GM18519 (cell line): ENCODE results near the gene ERBB2.
"Not testable (repeated sequence)": the region's sequence is repeated elsewhere in the genome, so short reads cannot be mapped to it uniquely, and the experiment has no call there.

Source experiments
- ATAC-seq: cut with Tn5 transposase; IDR thresholded peaks from one replicate; pipeline ENCODE4 v1.9.1; 2021; ENCODE audit warnings: mild to moderate bottlenecking, moderate library complexity; ENCODE audit not compliant: unreplicated experiment, low FRiP score

The ERBB2 gene

DNA sequence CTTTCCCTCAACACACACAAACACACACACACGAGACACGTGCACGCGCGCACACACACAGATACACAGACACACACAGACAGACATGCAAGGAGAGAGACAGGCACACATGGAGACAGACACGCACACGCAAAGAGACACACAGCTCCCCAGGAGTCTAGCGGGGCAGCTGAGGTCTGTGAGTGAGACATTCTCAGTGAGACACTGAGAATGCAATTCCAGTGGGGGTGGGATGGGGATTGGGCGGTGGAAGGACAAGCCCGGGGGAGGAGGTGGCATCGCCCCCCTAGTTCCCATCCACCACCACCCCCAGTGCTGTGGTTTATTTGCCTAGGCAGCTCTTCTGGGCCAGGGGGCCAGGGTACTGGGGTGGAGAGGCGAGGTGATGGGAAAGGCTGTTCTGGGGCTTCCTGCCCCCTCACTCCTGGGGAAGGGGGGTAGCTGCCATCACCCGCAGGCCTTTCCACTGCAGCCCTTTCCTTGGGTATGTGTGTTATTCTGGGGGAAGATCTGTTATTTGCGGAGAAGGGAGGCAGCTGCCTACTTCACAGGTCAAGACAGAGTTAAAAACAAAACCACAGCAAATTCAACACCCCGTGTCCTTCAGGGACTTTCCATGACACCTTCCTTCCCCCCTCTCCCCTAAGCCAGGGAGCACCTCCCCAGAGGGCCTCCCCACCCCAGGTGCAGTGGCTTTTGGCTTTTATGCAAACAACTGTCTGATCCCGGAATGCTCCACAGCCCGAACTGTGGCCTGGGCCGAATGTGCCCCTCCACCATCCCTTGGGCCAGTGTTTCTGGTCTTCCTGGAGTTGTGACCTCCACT, 55.9 kb downstream of the ERBB2 start:
- no peak for ATAC-seq

DNA sequence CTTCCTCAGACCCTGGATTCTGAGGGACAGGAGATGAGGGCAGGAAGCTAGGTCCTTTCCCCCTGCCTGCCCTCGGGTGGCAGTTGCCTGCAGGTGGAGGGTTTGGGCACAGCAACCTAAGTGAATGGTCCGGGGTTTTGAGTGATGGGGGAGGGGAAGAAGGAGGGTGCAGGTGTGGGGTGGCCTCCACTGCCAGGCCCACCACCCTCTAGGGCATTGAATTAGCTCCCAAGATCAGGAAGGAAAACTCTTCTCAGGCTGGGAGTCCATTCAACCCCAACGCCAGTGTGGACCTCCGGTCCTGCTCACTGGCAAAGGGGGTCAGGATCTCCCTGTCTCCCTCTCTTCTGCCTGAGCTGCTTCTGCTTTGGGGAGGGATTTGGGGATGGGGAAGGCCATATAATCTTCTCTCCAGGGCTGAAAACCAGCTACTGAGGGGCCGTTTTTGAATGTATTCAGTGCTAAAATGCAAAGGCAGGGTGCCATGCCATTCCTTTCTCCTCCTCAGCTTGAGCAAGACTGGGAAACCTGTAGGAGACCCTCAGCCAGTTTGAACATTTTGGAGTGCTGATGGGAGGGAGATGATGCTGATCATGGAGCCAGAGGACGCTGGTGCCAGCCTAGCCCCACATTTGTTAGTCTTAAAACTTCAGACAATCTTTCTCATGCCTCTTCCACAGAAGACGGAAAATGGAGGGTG, 56.7 kb downstream of the ERBB2 start:
- ATAC-seq, result no peak

DNA sequence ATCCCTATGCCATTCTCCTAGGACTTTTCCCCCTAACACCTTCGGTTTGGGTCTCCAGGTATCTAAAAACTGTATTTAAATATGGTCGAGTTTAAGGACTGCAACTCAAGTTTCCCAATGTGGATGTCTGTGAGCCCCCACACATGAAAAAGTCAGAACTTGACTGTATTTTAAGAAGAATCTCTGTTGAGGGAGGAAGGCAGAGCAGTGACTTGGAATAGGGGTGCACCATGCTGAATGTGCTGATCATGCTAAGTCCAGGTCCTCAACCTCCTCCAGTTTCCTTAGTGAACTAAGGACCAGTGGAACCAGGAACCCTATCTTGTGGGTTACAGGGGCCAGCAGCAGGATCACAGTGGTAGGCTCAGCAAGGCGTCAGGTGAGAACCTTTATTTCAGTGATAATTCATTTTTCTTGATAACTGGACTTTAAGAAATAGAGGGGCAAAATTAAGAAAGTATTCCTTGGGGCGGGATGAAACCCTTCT, 57.4 kb downstream of the ERBB2 start:
- no peak for ATAC-seq

DNA sequence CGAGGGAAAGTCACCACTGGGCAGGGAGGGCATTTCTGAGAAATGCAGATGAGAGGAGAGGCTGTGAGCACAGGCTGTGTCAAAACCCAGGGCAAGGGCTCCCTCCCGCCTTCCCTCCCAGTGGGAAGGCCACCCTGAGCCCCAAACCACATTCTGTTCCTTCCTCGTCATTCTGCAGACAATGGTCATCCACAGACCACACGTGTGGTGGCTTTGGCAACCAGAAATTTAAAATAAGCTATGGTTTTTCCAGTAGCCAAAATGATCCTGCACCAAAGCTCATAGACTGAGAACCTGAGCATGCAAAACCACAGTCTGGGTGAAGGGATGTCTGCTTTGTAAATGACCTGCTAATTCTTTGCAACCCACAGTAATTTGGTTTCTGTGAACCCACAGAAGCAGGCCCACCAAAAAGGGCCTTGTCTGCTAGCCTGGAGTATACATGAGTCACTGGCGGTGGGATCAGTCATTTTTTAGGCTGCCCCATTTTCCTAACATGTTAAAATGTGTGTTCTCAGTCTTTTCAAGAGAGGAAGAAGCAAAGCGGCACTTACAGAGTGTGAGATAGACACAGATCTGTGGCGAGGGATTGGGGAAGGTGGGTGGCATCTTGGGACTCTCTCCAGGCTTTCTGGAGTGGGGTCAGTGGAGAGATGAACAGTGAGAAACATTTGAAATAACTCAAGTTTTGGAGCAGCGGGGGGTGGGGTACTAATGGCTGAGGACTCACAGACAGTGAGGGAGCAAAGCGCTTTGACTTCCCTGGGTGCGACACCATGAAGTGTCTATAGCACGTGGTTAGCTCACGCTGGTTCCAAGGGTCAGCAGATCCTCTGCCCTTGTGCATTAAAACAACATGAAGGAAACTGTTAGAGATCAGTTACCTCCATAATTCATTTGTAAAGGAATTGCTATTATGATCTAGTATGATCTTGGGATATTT, 58.3 kb downstream of the ERBB2 start:
- ATAC-seq, result no peak

DNA sequence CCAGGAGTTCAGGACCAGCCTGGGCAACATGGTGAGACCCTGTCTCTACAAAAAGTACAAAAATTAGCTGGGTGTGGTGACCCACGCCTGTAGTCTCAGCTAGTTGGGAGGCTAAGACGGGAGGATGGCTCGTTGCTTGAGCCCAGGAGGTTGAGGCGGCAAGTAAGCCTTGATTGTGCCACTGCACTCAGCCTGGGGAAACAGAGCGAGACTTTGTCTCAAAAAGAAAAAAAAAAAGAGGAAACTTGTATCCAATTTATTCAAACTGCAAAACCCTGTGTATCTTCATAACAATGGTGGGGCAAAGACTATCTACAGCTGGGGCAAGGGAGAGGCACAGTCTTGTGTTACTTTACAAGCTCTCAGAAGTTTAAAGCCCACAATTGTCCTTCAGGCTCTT, 59.3 kb downstream of the ERBB2 start:
- ATAC-seq, result no peak

DNA sequence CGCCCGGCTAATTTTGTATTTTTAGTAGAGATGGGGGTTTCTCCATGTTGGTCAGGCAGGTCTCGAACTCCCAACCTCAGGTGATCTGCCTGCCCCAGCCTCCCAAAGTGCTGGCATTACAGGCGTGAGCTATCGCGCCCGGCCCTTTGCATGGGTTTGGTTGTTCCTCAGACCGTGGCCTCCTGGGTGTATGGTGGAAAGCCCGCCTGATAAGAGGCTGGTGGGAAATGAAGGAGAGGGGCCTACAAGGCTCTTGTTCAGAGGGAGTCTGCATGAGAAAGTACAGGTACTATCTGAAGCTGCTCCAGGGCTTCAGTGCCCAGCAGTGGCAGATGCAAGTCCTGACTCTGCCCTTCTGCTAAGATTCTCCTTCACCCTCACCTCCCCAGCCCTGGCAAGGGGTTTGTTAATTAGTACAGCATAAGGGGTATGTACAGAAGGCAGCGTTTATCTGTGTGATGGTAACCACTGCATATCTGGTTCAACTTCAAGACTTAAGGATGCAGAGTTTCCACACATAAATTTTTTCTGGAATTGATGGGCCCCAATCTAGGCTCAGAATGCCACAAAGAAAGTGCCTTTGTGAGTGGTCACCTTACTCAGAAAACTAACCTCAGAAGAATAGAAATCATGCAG, 62.1 kb downstream of the ERBB2 start:
- ATAC-seq, result no peak

DNA sequence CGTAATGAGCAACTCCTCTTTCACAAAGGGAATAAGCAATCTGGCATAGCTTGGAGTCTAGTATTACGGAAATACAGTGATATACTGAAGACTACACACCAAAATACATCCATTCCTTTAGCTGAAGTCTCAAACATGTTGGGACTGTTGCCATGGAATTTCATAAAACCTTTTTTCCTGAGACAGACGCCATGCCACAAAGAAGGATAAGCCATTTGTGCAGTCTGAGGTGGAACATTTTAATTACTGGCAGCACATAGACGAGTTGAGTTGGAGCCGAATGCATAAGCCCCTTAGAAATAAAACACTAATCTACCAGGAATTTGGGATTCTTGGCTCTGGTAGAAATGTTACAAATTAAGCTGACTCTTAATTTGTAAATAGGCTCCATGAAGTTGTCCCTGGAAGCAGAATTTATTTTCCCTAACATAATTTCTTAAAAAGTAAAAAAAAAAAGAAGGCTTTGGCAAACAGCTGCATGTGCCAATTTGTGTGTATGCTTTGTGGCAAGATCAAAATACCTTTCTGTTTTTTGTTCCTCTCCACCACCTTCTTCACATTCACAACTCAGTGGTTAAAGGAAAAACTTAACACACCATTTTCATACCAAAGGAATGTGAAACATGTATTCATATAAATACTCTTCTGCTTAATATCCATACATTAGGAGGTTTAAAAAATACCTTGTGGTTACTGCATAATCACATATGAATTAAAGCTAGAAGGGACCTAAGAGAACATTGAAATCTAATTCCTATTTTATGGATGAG, 63.4 kb downstream of the ERBB2 start:
- ATAC-seq, result no peak

DNA sequence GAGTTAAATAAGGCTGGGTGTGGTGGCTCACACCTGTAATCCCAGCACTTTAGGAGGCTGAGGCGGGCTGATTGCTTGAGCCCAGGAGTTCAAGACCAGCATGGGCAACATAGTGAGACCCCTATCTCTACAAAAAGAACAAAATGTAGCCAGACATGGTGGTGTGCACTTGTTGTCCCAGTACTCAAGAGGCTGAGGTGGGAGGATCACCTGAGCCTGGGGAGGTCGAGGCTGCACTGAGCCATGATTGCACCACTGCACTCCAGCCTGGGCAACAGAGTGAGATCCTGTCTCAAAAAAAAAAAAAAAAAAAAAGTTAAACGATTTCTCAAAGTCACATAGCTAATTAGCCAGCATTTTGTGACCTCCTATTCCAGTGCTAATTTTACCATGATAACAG, 64.3 kb downstream of the ERBB2 start:
- ATAC-seq, result not testable (repeated sequence)

DNA sequence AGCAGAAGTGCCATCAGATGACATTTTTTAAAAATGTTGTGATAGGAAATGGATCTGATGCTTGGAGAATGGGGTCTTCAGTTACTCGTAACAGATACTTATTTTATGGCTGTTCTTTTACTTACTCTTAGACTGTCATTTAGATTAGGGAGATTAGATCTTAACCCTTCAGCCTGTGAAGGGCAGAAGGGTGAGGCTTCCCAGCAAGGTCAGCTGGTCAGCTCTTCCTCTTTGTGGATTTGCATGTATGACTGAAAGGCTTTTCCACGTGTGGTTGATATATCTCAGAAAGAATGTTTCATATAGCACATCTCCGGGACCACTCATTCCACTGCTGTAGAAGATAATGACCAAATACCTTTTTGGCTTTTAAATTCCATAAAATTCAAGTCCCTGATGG, 65.3 kb downstream of the ERBB2 start:
- no peak for ATAC-seq

DNA sequence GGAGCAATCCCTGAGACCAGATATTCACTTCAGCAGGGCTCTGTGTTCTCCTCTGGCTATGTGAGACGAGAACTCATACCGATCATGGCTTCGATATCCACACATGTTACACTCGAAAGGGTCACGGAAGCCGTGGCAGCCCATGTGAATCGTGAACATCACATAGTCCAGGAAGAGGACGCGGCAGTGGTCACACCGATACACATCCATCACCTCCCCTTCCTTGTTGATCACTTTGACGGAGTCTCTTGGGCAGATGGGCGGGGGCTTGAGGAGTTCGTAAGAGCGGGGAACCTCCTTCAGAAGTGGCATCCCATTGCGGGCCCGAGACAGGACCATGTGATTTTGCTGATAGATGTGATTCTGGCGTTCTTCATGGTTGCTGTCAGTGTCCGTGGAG, 65.9 kb downstream of the ERBB2 start:
- ATAC-seq, result no peak

DNA sequence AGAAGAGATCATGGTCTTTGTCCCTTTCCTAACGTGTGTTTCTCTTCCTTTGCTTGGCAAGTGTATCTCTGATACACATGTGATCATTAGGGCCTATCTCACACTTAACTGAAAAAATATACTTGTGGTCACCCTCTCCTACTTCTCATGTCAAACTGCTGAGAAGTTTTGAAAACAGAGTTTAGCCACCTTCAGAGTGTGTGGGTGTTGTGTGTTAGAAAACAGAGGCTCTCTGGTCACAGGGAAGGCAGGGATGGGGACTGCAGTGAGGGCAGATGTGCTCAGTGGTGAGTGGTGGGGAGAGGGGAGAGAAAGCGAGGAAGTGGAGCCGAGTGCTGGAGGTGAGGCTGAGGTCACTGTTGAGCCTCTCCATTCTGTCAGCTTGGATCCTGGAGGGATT, 67.3 kb downstream of the ERBB2 start:
- ATAC-seq, result no peak

DNA sequence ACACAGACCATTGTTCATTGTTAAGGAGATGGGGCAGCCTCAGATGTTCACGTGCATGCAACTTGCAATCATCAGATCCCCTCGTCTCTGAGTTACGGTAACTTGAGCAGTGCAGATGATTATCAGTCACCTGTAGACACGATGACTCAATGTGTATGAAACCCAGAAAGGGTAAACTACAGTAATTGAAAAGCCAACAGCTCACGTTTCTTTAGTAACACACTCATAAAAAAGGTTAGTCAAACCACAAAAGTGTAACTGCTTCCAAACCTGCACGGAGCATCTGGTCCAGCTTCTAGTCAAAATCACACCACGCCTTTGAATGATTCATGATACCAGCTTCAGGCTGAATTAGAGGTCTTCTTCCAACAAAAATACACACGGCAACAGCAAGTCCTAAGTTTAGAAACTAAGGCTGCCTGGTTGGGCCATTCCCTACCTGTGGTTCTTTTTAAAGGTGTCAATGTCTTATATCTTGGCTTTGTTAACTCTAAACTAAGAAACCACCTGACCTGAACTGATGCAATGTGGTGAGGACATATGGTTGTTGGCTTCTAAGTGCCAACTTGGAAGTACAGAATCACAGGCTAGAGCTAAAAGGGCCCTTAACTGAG, 70.2 kb downstream of the ERBB2 start:
- ATAC-seq, result peak; percentile 36

DNA sequence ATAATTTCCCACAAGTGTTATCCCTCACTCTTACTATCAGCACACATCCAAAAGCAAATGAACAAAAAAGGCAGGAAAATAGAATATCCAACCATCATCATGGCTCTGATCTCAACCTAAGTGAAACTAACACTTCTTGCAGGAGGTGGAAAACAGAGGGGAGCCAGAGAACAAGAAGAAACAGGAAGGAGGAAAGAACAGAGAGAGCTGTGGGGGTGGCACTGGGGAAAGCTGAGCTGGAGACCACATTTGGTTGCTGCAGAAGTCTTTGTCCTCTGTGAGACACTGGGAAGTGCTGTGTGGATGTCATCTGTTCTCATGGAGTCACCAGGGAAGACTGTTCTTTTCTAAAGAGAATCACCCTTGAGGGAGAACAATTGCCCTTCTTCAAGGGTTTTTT, 72.6 kb downstream of the ERBB2 start:
- ATAC-seq, result no peak

DNA sequence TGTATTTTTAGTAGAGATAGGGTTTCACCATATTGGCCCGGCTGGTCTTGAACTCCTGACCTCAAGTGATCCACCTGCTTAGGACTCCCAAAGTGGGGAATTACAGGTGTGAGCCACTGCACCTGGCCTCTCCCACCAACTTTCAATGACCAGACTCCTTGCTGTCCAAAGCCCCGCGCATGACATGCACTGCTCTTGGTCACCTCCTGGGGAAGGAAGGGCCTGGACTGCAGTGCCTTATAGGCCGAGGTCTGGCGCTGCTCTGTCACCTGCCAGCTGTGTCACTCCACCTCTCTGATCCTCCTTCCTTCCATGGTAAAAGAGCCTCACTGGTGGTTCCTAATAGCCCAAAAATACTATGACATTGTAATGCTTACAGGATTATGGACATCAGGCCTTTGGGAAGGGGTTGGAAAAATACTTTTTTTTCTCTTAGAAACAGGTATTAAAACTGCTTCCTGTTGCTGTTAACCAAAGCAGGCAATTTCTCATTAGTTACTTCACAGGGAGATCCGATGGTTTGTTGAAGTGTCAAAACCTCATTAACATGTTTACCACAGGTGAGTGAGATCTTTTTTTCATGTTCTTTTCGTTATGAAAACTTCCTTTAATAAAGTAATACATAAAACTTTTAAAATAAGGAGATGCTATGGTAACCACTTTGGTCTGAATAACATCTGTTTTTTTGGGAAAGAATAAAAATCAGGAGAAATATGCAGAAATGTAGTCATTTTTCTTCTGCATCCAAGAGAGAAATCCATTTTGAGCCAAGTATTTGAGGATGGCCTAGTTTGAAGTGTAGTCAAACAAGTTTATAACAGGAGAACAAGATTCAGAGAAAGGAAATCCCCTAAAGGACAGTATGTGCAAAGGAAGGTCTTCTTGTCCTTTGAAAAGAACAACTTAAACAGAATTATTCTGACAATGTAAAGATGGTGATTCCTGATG, 73.4 kb downstream of the ERBB2 start:
- no peak for ATAC-seq

DNA sequence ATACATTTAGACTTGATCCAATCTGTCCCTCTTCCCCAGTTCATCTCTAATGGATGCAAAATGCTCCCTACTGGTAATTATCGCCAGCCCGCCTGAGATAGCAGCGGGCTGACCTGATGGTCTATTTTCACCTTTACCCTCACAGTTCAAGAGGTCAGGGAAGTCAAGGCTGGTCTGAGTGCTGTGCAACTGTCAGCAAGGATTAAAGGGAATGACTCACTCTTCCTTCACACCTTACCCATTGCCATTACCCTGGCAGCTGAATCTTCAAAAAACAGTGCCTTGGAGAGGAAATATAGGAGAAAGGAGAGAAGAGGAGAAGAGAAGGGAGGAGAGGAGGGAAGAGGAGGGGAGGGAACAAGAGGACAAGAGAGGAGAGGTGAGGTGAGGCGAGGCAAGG, 74.2 kb downstream of the ERBB2 start:
- ATAC-seq, result no peak

DNA sequence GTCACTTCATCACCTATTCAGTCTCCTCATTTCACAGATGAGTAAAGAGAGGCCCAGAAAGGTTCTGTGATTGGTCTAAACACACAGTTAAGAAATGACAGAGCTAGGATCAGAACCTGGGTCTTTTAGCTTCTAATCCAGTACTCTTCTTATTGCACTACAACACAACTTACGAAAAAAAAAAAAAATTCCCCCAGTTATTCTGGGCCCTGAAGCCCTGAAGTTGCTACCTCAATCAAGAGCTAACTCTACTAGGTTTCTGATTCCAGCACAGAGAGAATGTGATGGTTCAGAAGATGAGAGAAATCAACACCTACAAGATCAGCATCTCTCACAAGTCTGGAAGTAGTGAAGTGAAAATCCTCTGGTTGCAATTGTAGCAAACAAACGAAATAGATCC, 75.2 kb downstream of the ERBB2 start:
- ATAC-seq, result no peak

DNA sequence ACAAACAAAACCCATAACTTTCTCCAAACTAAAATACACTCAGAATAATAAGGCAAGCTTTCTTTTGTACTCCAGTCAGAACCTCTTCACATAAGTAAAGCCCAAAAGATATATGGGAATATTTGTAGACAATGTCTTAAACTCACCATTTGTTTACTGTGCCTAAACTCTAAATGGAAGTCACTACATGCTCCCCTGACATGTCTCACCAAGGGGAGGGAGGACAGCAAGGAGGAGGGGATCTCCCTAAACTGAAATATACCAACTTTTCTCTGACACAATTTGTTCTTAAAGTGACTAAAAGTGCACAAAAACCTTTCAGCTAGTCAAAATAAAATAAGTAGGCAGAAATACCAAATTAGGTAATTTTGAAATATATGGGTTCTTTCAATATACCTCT, 76.4 kb downstream of the ERBB2 start:
- no peak for ATAC-seq
